NCI-H1105 (cell line): ENCODE measurements around the gene HRH2.

ENCODE experiments used
- DNase-seq: peaks from one replicate; lab custom pipeline; 2025; lab: John Stamatoyannopoulos, UW

The HRH2 gene

GRCh38 chr5:175692996-175693710 is 35.3 kb downstream of the HRH2 start:
- DNase-seq = no peak

- DNase-seq = no peak
Measured at GRCh38 chr5:175693741-175694140, 35.9 kb downstream of the HRH2 start.

GRCh38 chr5:175694371-175695160 is 36.7 kb downstream of the HRH2 start:
- no peak for DNase-seq

- no peak for DNase-seq
Measured at GRCh38 chr5:175695161-175696126, 37.6 kb downstream of the HRH2 start.

GRCh38 chr5:175696139-175696854 is 38.4 kb downstream of the HRH2 start:
- no peak for DNase-seq

GRCh38 chr5:175696855-175697198 is 39.0 kb downstream of the HRH2 start:
- DNase-seq = no peak

GRCh38 chr5:175697846-175698245 is 40.0 kb downstream of the HRH2 start:
- no peak for DNase-seq

DNA sequence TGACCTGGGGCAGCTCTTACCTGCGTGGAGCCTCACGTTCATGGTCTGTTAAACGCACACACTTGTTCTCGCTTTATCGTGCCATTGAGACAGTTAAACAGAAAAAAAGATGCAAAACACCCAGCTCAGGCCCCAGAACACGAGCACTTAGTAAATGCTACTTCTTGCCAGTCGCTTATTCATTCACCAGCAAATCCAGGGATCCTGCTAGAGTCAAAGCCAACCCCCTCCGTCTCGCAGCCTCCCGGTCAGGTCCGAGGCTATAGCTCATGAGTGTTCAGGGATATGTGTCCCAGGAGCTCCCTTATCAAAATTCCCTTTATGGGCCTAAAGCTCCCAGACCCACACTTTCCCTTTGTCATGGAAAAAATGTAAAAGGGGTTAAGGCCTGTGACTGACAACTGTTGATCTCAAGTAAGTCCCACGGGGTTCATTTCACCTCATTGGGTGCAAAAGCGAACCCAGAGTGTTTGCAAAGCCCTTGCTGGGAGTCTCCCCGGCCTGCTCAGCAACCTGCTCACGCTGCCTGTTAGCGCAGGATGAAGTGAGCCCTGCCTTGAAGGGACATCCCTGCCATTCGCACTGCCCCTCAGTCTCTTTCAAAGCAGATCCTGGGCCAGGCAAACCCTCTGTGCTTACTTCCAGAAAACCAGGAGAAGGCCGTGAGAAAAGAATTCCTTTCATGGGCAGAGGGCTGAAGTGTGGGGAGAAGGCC is 40.7 kb downstream of the HRH2 start:
- no peak for DNase-seq

GRCh38 chr5:175700991-175701390 is 43.1 kb downstream of the HRH2 start:
- DNase-seq = no peak

DNA sequence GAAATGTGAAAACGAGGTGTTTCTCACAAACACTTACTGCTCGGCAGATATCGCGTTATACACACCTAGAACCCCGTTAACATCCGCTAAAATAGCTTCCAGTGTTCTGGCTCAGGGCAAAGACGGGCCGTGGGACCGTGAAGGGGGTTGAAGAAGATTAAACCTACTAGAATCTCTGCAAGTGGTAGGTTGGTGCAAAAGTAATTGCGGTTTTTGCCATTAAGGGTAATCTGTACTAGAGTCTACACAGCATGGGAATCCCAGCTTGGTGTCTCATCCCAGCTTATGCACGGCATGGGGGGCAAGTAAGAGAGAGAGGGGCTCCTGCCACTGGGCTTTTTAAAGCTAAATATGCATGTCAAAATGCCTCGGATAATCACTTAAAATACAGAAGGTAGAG is 43.9 kb downstream of the HRH2 start:
- no peak for DNase-seq

GRCh38 chr5:175706499-175706898 is 48.6 kb downstream of the HRH2 start:
- DNase-seq = no peak

GRCh38 chr5:175707751-175708375 is 50.0 kb downstream of the HRH2 start:
- DNase-seq = no peak

GRCh38 chr5:175709276-175709781 is 51.5 kb downstream of the HRH2 start:
- no peak for DNase-seq

GRCh38 chr5:175710326-175710725 is 52.5 kb downstream of the HRH2 start:
- no peak for DNase-seq

- DNase-seq = no peak
Measured at GRCh38 chr5:175711031-175711430, 53.2 kb downstream of the HRH2 start.

GRCh38 chr5:175711472-175712312 is 53.8 kb downstream of the HRH2 start:
- no peak for DNase-seq

DNA sequence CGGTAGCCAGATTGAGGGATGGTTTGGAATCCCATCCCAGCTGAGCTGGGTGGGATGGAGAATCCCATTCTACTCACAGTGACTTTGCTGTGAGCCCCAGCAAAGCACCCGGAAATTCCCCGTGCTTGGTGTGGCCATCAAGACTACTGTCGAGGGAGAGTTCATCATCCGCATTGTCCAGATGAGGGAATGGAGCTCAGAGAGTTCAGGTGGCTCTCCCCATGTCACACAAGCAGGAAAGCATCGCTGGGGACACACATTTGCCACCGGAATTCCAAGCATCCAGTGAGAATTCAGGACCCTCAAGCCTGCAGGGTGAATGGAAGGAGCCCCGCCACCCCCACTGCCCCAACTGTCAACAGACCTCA is 54.4 kb downstream of the HRH2 start:
- no peak for DNase-seq

DNA sequence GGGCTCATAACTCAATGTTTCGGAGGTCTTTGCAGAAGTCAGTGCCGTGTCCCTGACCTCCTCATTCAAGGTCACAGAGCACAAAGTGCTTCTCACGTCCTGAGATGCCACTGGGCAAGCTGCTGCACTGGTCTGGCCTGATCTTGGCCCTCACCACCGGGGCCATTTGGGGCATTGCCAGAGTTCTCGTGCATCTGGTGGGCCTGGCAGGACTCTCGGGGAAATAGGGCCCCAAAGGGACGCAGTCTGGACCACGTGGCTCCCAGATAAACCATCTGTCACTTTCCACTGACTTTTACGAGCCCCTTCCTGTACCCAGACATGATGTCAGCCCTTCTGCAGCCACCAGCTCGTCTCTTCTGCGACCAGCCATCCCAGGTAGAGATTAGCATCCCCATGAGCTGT is 54.8 kb downstream of the HRH2 start:
- DNase-seq = no peak

- no peak for DNase-seq
Measured at GRCh38 chr5:175713930-175714329, 56.1 kb downstream of the HRH2 start.
